H1 (cell line): Measurements from ENCODE around the gene RNU6-7. TPM values are rescaled to one million over a fixed set of nuclear protein-coding genes. Genes with fewer than 3 reads are reported as not detected.

Experiments used
- CTCF ChIA-PET: fragments of 300-600 bp; sonication (Branson Sonifier 250); formaldehyde crosslinking; loops from one replicate; lab custom pipeline; 2021; ENCODE audit not compliant: partially characterized antibody; lab: Charles Lee
- POLR2A ChIA-PET: fragments of 300-600 bp; sonication (Branson Sonifier 250); formaldehyde crosslinking; loops from one replicate; lab custom pipeline; 2021; ENCODE audit warnings: inconsistent platforms; ENCODE audit not compliant: partially characterized antibody; lab: Charles Lee
- DNase-seq, 2 experiments: peaks; one replicate each; pipeline versions ENCODE4 v3.0.0 to v3.0.0-alpha.2; 2010 to 2022; ENCODE audit warnings: low spot score in 2 of 2, low read depth in 1 of 2, mixed read lengths in 1 of 2
- FAIRE-seq: peaks from 2 replicates; lab custom pipeline; 2011; peaks lifted over from hg19 to GRCh38; lab: Jason Lieb, UNC
- H2AFZ ChIP-seq: 2 replicates; pipeline ENCODE4 v1.8.1; 2012; ENCODE audit warnings: low read length, inconsistent platforms
- H2AK5ac ChIP-seq: 2 replicates; pipeline ENCODE4 v1.6.1; 2013; ENCODE audit warnings: low read depth, low read length
- H2BK120ac ChIP-seq: replicated peaks from 2 replicates; pipeline ENCODE3; 2013; ENCODE audit warnings: low read depth, low read length, inconsistent platforms
- H2BK12ac ChIP-seq: 2 replicates; pipeline ENCODE4 v1.6.1; 2013; ENCODE audit warnings: low read depth, low read length
- H2BK15ac ChIP-seq: 2 replicates; pipeline ENCODE4 v1.6.1; 2013; ENCODE audit warnings: low read length
- H2BK20ac ChIP-seq: 2 replicates; pipeline ENCODE4 v1.6.1; 2013; ENCODE audit warnings: low read length
- H2BK5ac ChIP-seq: 2 replicates; pipeline ENCODE4 v1.6.1; 2013; ENCODE audit warnings: low read depth, low read length
- H3K14ac ChIP-seq: 2 replicates; pipeline ENCODE4 v1.6.1; 2013; ENCODE audit warnings: inconsistent platforms; ENCODE audit not compliant: insufficient read length
- H3K18ac ChIP-seq: 2 replicates; pipeline ENCODE4 v1.6.1; 2013; ENCODE audit warnings: low read length; ENCODE audit errors: extremely low read depth
- H3K23ac ChIP-seq: 2 replicates; pipeline ENCODE4 v1.6.1; 2013; ENCODE audit warnings: inconsistent platforms; ENCODE audit not compliant: insufficient read length
- H3K23me2 ChIP-seq: 2 replicates; pipeline ENCODE4 v1.6.1; 2013; ENCODE audit warnings: low read depth, low read length
- H3K27ac ChIP-seq: 2 replicates; pipeline ENCODE4 v1.6.1; 2011; ENCODE audit warnings: low read depth, low read length, inconsistent platforms
- H3K27me3 ChIP-seq, 4 experiments: replicated peaks in 1 of 4; 1 replicate in 1 of 4; 2 replicates in 3 of 4; pipeline versions ENCODE4 v1.6.1 to v1.8.1; 2011 to 2013; ENCODE audit warnings: low read length in 3 of 4, mild to moderate bottlenecking in 3 of 4, inconsistent platforms in 2 of 4, mixed read lengths in 2 of 4, moderate library complexity in 1 of 4; ENCODE audit not compliant: control insufficient read depth in 3 of 4, insufficient read depth in 3 of 4; ENCODE audit errors: extremely low read depth in 1 of 4
- H3K36me3 ChIP-seq, 4 experiments: 2 replicates each; pipeline versions ENCODE4 v1.6.1 to v1.8.1; 2011 to 2013; ENCODE audit warnings: mild to moderate bottlenecking in 4 of 4, low read length in 3 of 4, moderate library complexity in 2 of 4, control low read depth in 1 of 4, inconsistent platforms in 1 of 4; ENCODE audit not compliant: insufficient read depth in 4 of 4, control insufficient read depth in 2 of 4
- H3K4ac ChIP-seq: replicated peaks from 2 replicates; pipeline ENCODE3; 2013; ENCODE audit warnings: low read length, low read depth, mixed read lengths, inconsistent platforms; ENCODE audit not compliant: insufficient read length
- H3K4me1 ChIP-seq, 4 experiments: replicated peaks in 1 of 4; 1 replicate in 1 of 4; 2 replicates in 3 of 4; pipeline versions ENCODE4 v1.6.1 to v1.8.1; 2011 to 2013; ENCODE audit warnings: low read length in 3 of 4, inconsistent platforms in 2 of 4, mixed read lengths in 1 of 4; ENCODE audit not compliant: insufficient read depth in 4 of 4, control insufficient read depth in 3 of 4
- H3K4me2 ChIP-seq, 2 experiments: 2 replicates each; pipeline versions ENCODE4 v1.6.1 to v1.8.1; 2011 to 2013; ENCODE audit warnings: low read depth in 2 of 2, low read length in 2 of 2, control low read depth in 1 of 2, inconsistent platforms in 1 of 2, mild to moderate bottlenecking in 1 of 2; ENCODE audit not compliant: insufficient read depth in 1 of 2
- H3K4me3 ChIP-seq, 4 experiments: fragments of 200-600, 300-600 bp in 1 of 4; sonication (generic), shearing (Covaris generic), sonication (Bioruptor Twin) in 1 of 4; 2 replicates each; pipeline versions ENCODE4 v1.5.1 to v1.8.1; 2011 to 2016; ENCODE audit warnings: low read length in 4 of 4, low read depth in 3 of 4, control low read depth in 2 of 4, inconsistent platforms in 2 of 4, mild to moderate bottlenecking in 2 of 4, mixed read lengths in 1 of 4, moderate library complexity in 1 of 4; ENCODE audit not compliant: insufficient read depth in 2 of 4; ENCODE audit errors: extremely low read depth in 1 of 4
- H3K56ac ChIP-seq: replicated peaks from 2 replicates; pipeline ENCODE3; 2013; ENCODE audit warnings: low read depth, mild to moderate bottlenecking, mixed read lengths, low read length, inconsistent platforms; ENCODE audit not compliant: insufficient read length
- H3K79me1 ChIP-seq: 2 replicates; pipeline ENCODE4 v1.6.1; 2013; ENCODE audit warnings: low read depth, low read length, control low read depth
- H3K79me2 ChIP-seq, 2 experiments: 2 replicates each; pipeline versions ENCODE4 v1.6.1 to v1.8.1; 2012 to 2013; ENCODE audit warnings: low read length in 2 of 2, mild to moderate bottlenecking in 2 of 2, inconsistent platforms in 1 of 2; ENCODE audit not compliant: insufficient read depth in 2 of 2, control insufficient read depth in 1 of 2
- H3K9ac ChIP-seq, 4 experiments: replicated peaks in 1 of 4; 1 replicate in 1 of 4; 2 replicates in 3 of 4; pipeline versions ENCODE4 v1.6.1 to v1.8.1; 2011 to 2013; ENCODE audit warnings: low read depth in 3 of 4, low read length in 3 of 4, control low read depth in 2 of 4, mild to moderate bottlenecking in 2 of 4, moderate library complexity in 2 of 4, inconsistent platforms in 1 of 4; ENCODE audit errors: extremely low read depth in 1 of 4
- H3K9me3 ChIP-seq, 2 experiments: 2 replicates each; pipeline versions ENCODE4 v1.6.1 to v1.8.1; 2012 to 2013; ENCODE audit warnings: mild to moderate bottlenecking in 2 of 2, moderate library complexity in 2 of 2, control low read depth in 1 of 2, inconsistent platforms in 1 of 2, low read depth in 1 of 2, low read length in 1 of 2, mixed read lengths in 1 of 2; ENCODE audit not compliant: insufficient read depth in 2 of 2
- H4K20me1 ChIP-seq, 2 experiments: replicated peaks in 1 of 2; 2 replicates each; pipeline versions ENCODE3 to v1.8.1; 2011 to 2013; ENCODE audit warnings: inconsistent platforms in 2 of 2, low read length in 2 of 2, mild to moderate bottlenecking in 1 of 2; ENCODE audit not compliant: insufficient read depth in 2 of 2, control insufficient read depth in 1 of 2
- H4K5ac ChIP-seq: 2 replicates; pipeline ENCODE4 v1.6.1; 2013; ENCODE audit warnings: low read length, low read depth, mixed read lengths, inconsistent platforms; ENCODE audit not compliant: insufficient read length
- H4K8ac ChIP-seq: 2 replicates; pipeline ENCODE4 v1.8.0; 2013; ENCODE audit warnings: mild to moderate bottlenecking, moderate library complexity, low read length, inconsistent platforms; ENCODE audit not compliant: insufficient read depth; ENCODE audit errors: extremely low read depth
- H4K91ac ChIP-seq: replicated peaks from 2 replicates; pipeline ENCODE3; 2013; ENCODE audit warnings: low read length, mixed read lengths, inconsistent platforms; ENCODE audit not compliant: insufficient read length
- BACH1 ChIP-seq: IDR thresholded peaks from 2 replicates; pipeline ENCODE4 v1.6.1; 2012; ENCODE audit warnings: low read length, improper control_type of control experiment
- CBX8 ChIP-seq: fragments of 300-800, 300-1000 bp; sonication (generic); IDR thresholded peaks from 2 replicates; pipeline ENCODE4 v1.7.1; 2016; ENCODE audit warnings: low read depth, low read length, borderline replicate concordance
- EP300 ChIP-seq, 2 experiments: IDR thresholded peaks; 1 replicate in 1 of 2; 2 replicates in 1 of 2; pipeline ENCODE4 v1.6.1; 2011 to 2012; ENCODE audit warnings: low read depth in 2 of 2, low read length in 2 of 2, mild to moderate bottlenecking in 2 of 2, borderline replicate concordance in 1 of 2, inconsistent platforms in 1 of 2, moderate library complexity in 1 of 2
- RFX5 ChIP-seq: IDR thresholded peaks from 2 replicates; pipeline ENCODE4 v1.6.1; 2011; ENCODE audit warnings: low read depth, low read length, improper control_type of control experiment, borderline replicate concordance
- RNF2 ChIP-seq: fragments of 200-900, 300-1000 bp; sonication (generic); IDR thresholded peaks from 2 replicates; pipeline ENCODE4 v1.7.1; 2016; ENCODE audit warnings: borderline replicate concordance, low read depth, mild to moderate bottlenecking, antibody characterized with exemption, low read length; ENCODE audit not compliant: poor library complexity, severe bottlenecking; ENCODE audit errors: missing control alignments
- TAF1 ChIP-seq: IDR thresholded peaks from 2 replicates; pipeline ENCODE4 v1.6.1; 2011; ENCODE audit warnings: mild to moderate bottlenecking, low read depth, low read length
- WGBS, 2 experiments: shearing (Covaris generic) in 1 of 2; methylation state at CpG; one replicate each; pipeline versions ENCODE4 v1.1.6 to v1.1.7; 2013 to 2015; ENCODE audit warnings: low lambda C conversion rate in 2 of 2, mixed read lengths in 2 of 2, inconsistent platforms in 1 of 2, low coverage in 1 of 2, missing lambda C conversion rate in 1 of 2; ENCODE audit not compliant: insufficient replicate concordance in 2 of 2, insufficient coverage in 1 of 2, insufficient read length in 1 of 2; ENCODE audit errors: extremely low coverage in 1 of 2, missing lambda C conversion rate in 1 of 2; 5-methylcytosine and 5-hydroxymethylcytosine counted together
- polyA plus RNA-seq, 7 experiments: library from polyadenylated mRNA; depleted of rRNA in 3 of 7; stranded (reverse) in 5 of 7; unstranded in 2 of 7; fragments of >200 nt in 5 of 7; fragments of 200-250 nt in 2 of 7; gene quantifications; 1 replicate in 5 of 7; 2 replicates in 1 of 7; 4 replicates in 1 of 7; pipeline versions ENCODE4 v1.2.1 to v1.2.3, GENCODE V29; 2011 to 2013; ENCODE audit warnings: missing spikeins in 2 of 7, mixed read lengths in 2 of 7
- total RNA-seq: library from RNA; stranded (reverse); fragmentation: NEBNext Ultra II Directional; extraction: Animal tissue kit (Norgen Biotek cat#: 25700); gene quantifications from 2 replicates; pipeline ENCODE4 v1.2.1, GENCODE V29; 2021
- TF ChIP-seq, protein P1 (sequence below): IDR thresholded peaks from 2 replicates; pipeline ENCODE4 v1.6.1; 2012; ENCODE audit warnings: inconsistent platforms

RNU6-7 gene
- total and polyA plus RNA-seq, 2 of the 8 experiments (the other 6 are each of a cell fraction or from before 2014, with no cell fraction given), result not detected

DNA sequence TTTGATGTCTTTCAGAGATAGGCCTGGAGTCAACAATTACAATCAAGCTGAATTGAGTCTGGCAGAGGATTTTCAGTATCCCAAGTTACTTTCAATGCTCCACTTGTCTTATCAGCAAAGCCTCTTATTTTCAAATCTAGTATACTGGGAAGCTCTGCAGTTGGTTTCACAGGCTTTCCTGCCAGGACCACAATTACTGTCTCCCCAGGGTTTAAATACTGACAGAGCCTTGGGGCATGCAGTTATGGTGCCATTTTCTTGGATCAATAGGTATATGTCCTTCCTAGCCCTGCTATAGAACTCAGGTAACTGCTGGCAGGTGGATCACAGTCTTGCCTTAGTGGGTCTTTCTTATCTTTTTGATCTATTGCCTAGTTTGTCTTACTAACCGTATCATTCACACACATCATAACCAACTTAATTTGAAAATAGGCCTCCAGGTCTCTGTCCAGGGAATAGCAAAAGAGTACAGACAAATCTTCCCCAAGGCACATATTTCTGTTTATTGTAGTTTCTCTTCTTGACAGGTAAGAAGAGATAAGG lies 23.6 kb downstream of the RNU6-7 start:
- H3K27me3 ChIP-seq, result no peaks in the 10 kb centered on the region
- no peak overlapping the region for H3K23ac ChIP-seq
- TF ChIP-seq RFX5 (no peak), CBX8 (no peak), EP300 (IDR thresholded peaks at IDR 0.05; ENCODE audit: borderline replicate concordance in 1 of 2, low read depth in 2 of 2, low read length in 2 of 2) (no peak), RNF2 (no peak), BACH1 (no peak), TAF1 (no peak)
- TF ChIP-seq, protein P1, sequence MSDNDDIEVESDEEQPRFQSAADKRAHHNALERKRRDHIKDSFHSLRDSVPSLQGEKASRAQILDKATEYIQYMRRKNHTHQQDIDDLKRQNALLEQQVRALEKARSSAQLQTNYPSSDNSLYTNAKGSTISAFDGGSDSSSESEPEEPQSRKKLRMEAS, result no peak
- no peak overlapping the region for H3K18ac ChIP-seq
- DNase-seq (no peak), FAIRE-seq (no peak)
- no peaks in the 10 kb centered on the region for H3K9me3 ChIP-seq
- H3K36me3 ChIP-seq, result no peaks in the 10 kb centered on the region
- no peak overlapping the region for H3K4me3 ChIP-seq
- H2BK15ac ChIP-seq, result no peak overlapping the region
- H3K4me1 ChIP-seq, result no peaks in the 10 kb centered on the region
- no peaks in the 10 kb centered on the region for H4K20me1 ChIP-seq
- H4K91ac ChIP-seq, result no peak overlapping the region
- no peak overlapping the region for H2AK5ac ChIP-seq
- H4K8ac ChIP-seq, result no peak overlapping the region
- no peak overlapping the region for H2BK20ac ChIP-seq
- no peak overlapping the region for H2BK5ac ChIP-seq
- no peak overlapping the region for H2BK120ac ChIP-seq
- no peaks in the 10 kb centered on the region for H3K79me2 ChIP-seq
- no peak overlapping the region for H3K27ac ChIP-seq
- no peak overlapping the region for H2AFZ ChIP-seq
- ChIA-PET CTCF (interaction anchor here (0.6 to 1.1 kb wide), 3 partner anchors 28 to 157 kb away, joined by 3 to 4 read pairs (median 3); no protein-coding TSS in a partner anchor), POLR2A (no interaction called here)
- no peaks in the 10 kb centered on the region; the same call in 1 of the 2 replicates for H3K23me2 ChIP-seq
- H3K14ac ChIP-seq, result no peak overlapping the region
- H2BK12ac ChIP-seq, result no peak overlapping the region
- no peak overlapping the region for H4K5ac ChIP-seq
- no peaks in the 10 kb centered on the region for H3K79me1 ChIP-seq
- H3K56ac ChIP-seq, result no peak overlapping the region
- H3K4ac ChIP-seq, result no peak overlapping the region
- WGBS, 2 experiments, result 0% methylated on average over 1 of the region's 1 CpG; no CpG with 5 or more reads in 1 of the 2 experiments
- H3K4me2 ChIP-seq, result no peak overlapping the region
- H3K9ac ChIP-seq, result no peak overlapping the region
